ENCODE measurements around the gene IMMP2L.

Gene IMMP2L

GRCh38 chr7:110827287-110827855 lies 734.9 kb downstream of the IMMP2L start:
- no peak overlapping the region for H3K27ac ChIP-seq
- H3K4me1 ChIP-seq (ENCODE audit: control insufficient read depth in 1 of 2, insufficient read depth in 1 of 2, low read depth in 1 of 2, low read length in 1 of 2): no peaks in the 10 kb centered on the region
- H3K4me3 ChIP-seq (ENCODE audit: low read depth in 1 of 2, low read length in 1 of 2): no peak overlapping the region
- TF ChIP-seq, protein P1, sequence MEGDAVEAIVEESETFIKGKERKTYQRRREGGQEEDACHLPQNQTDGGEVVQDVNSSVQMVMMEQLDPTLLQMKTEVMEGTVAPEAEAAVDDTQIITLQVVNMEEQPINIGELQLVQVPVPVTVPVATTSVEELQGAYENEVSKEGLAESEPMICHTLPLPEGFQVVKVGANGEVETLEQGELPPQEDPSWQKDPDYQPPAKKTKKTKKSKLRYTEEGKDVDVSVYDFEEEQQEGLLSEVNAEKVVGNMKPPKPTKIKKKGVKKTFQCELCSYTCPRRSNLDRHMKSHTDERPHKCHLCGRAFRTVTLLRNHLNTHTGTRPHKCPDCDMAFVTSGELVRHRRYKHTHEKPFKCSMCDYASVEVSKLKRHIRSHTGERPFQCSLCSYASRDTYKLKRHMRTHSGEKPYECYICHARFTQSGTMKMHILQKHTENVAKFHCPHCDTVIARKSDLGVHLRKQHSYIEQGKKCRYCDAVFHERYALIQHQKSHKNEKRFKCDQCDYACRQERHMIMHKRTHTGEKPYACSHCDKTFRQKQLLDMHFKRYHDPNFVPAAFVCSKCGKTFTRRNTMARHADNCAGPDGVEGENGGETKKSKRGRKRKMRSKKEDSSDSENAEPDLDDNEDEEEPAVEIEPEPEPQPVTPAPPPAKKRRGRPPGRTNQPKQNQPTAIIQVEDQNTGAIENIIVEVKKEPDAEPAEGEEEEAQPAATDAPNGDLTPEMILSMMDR (IDR thresholded peaks at IDR 0.05): no peak
- H3K27me3 ChIP-seq: no peaks in the 10 kb centered on the region
- no peaks in the 10 kb centered on the region for H3K36me3 ChIP-seq
- H3K9me3 ChIP-seq: no peaks in the 10 kb centered on the region

DNA sequence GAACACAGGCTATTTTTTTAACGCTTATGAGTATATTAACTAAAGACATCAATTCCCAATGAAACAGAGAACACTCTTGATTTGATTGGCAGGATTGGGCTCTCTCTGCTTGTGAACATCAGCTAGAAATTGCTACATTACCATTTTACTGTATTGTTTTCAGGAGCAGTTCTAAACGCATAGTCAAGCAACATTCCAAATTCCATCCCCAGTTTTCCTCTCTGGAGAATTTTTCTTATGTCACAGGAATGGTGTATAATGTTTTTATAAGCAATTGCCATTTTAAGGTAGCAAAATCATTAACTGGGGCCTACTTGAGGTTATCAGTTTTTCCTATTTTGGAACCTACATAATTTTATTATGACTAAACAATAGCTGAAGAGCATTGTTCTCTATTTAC lies 748.3 kb downstream of the IMMP2L start:
- no peaks in the 10 kb centered on the region for H3K27me3 ChIP-seq
- H3K36me3 ChIP-seq: no peaks in the 10 kb centered on the region
- TF ChIP-seq, protein P1 (IDR thresholded peaks at IDR 0.05): no peak
- H3K4me1 ChIP-seq (ENCODE audit: control insufficient read depth in 1 of 2, insufficient read depth in 1 of 2, low read depth in 1 of 2, low read length in 1 of 2): no peaks in the 10 kb centered on the region
- H3K4me3 ChIP-seq (ENCODE audit: low read depth in 1 of 2, low read length in 1 of 2): no peak overlapping the region
- H3K27ac ChIP-seq: no peak overlapping the region
- no peaks in the 10 kb centered on the region for H3K9me3 ChIP-seq

- Histone ChIP-seq H3K9me3 (no peaks in the 10 kb centered on the region), H3K27me3 (no peaks in the 10 kb centered on the region)
- TF ChIP-seq, protein P1 (IDR thresholded peaks at IDR 0.05): no peak
Observed at GRCh38 chr7:110809832-110810231, 752.5 kb downstream of the IMMP2L start.

GRCh38 chr7:110808361-110808760 lies 753.9 kb downstream of the IMMP2L start:
- Histone ChIP-seq H3K9me3 (no peaks in the 10 kb centered on the region), H3K36me3 (no peaks in the 10 kb centered on the region), H3K27me3 (no peaks in the 10 kb centered on the region), H3K4me1 (ENCODE audit: control insufficient read depth in 1 of 2, insufficient read depth in 1 of 2, low read depth in 1 of 2, low read length in 1 of 2) (no peaks in the 10 kb centered on the region), H3K4me3 (ENCODE audit: low read depth in 1 of 2, low read length in 1 of 2) (no peak overlapping the region), H3K27ac (no peak overlapping the region)
- TF ChIP-seq, protein P1 (IDR thresholded peaks at IDR 0.05): no peak

More at GRCh38 chr7:110809832-110810231, 752.5 kb downstream of the IMMP2L start:
- no peaks in the 10 kb centered on the region for H3K4me1 ChIP-seq (ENCODE audit: control insufficient read depth in 1 of 2, insufficient read depth in 1 of 2, low read depth in 1 of 2, low read length in 1 of 2)
- no peak overlapping the region for H3K4me3 ChIP-seq (ENCODE audit: low read depth in 1 of 2, low read length in 1 of 2)
- no peak overlapping the region for H3K27ac ChIP-seq
- H3K36me3 ChIP-seq: no peaks in the 10 kb centered on the region

DNA sequence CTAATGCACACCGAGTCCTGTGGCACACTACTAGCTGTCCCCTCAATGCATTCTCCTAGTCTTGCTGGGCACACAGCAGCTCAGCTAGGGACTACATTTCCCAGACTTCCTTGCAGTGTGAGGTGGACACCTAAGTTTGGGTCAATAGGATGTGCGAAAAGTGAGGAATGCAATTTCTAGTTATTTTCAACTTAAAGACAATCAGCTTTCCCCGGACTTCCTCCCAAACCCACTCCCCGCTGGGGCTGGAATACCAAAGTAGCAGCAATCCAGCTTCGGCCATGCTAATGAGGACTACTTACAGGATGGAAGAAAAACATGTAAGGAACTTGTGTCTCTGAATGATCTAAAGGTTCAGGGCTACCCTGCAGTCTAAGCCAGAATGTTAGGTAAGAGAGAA lies 757.8 kb downstream of the IMMP2L start:
- Histone ChIP-seq H3K4me3 (ENCODE audit: low read depth in 1 of 2, low read length in 1 of 2) (no peak overlapping the region), H3K36me3 (no peaks in the 10 kb centered on the region), H3K27ac (no peak overlapping the region), H3K9me3 (no peaks in the 10 kb centered on the region), H3K27me3 (no peaks in the 10 kb centered on the region), H3K4me1 (ENCODE audit: control insufficient read depth in 1 of 2, insufficient read depth in 1 of 2, low read depth in 1 of 2, low read length in 1 of 2) (no peaks in the 10 kb centered on the region)
- TF ChIP-seq, protein P1 (IDR thresholded peaks at IDR 0.05): no peak
